ENCODE measurements around the gene SORCS2.

DNA sequence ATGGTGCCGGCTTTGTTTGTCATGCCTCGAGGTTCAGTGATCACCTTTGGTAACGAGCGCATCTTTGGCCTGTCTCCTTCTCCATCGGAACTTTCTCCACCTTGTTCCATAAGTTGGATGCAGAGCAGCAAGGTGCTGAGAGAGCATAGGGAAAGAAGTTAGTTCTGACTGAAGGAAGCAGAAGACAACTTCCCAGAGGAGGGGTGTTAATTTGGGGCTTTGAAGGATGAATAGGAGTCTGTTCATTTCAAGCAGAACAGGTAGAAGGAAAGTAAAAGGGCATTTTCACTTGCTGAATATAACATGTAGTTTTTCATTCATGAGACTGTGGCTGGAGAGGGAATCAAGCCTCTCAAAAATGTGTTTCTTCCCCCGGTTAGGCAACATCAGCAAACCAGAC, 474.4 kb downstream of the SORCS2 start:
- TF ChIP-seq, protein P1, sequence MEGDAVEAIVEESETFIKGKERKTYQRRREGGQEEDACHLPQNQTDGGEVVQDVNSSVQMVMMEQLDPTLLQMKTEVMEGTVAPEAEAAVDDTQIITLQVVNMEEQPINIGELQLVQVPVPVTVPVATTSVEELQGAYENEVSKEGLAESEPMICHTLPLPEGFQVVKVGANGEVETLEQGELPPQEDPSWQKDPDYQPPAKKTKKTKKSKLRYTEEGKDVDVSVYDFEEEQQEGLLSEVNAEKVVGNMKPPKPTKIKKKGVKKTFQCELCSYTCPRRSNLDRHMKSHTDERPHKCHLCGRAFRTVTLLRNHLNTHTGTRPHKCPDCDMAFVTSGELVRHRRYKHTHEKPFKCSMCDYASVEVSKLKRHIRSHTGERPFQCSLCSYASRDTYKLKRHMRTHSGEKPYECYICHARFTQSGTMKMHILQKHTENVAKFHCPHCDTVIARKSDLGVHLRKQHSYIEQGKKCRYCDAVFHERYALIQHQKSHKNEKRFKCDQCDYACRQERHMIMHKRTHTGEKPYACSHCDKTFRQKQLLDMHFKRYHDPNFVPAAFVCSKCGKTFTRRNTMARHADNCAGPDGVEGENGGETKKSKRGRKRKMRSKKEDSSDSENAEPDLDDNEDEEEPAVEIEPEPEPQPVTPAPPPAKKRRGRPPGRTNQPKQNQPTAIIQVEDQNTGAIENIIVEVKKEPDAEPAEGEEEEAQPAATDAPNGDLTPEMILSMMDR (IDR thresholded peaks at IDR 0.05): no peak
- no peak for TF ChIP-seq POLR2AphosphoS5 (IDR thresholded peaks at IDR 0.05)

Measured in breast epithelium (tissue), 3 donors.